HG03135 (cell line): Measurements from ENCODE around the gene RNF207.

Experiments
- ATAC-seq: cut with Tn5 transposase; IDR thresholded peaks from one replicate; pipeline ENCODE4 v1.9.1; 2021; ENCODE audit warnings: mild to moderate bottlenecking, moderate library complexity; ENCODE audit not compliant: unreplicated experiment

RNF207 gene

GRCh38 chr1:6205849-6206519 lies at the start of gene RNF207:
Gene RNF207 (plus strand): TSS chr1:6206119. CDS start chr1:6206536, 417 bp downstream.
- no peak for ATAC-seq

- ATAC-seq, result no peak
Observed at GRCh38 chr1:6157132-6157527, 48.8 kb upstream of the RNF207 start.

GRCh38 chr1:6157528-6158174 lies 48.3 kb upstream of the RNF207 start:
- no peak for ATAC-seq

- no peak for ATAC-seq
Observed at GRCh38 chr1:6158181-6158580, 47.7 kb upstream of the RNF207 start.

- ATAC-seq, result no peak
Observed at GRCh38 chr1:6162341-6162740, 43.6 kb upstream of the RNF207 start.

- no peak for ATAC-seq
Observed at GRCh38 chr1:6162773-6163172, 43.1 kb upstream of the RNF207 start.

- ATAC-seq, result no peak
Observed at GRCh38 chr1:6163191-6163972, 42.5 kb upstream of the RNF207 start.

- ATAC-seq, result no peak
Observed at GRCh38 chr1:6163973-6164617, 41.8 kb upstream of the RNF207 start.

GRCh38 chr1:6165027-6165426 lies 40.9 kb upstream of the RNF207 start:
- no peak for ATAC-seq

GRCh38 chr1:6165441-6165985 lies 40.4 kb upstream of the RNF207 start:
- ATAC-seq, result no peak

- ATAC-seq, result no peak
Observed at GRCh38 chr1:6166221-6166620, 39.7 kb upstream of the RNF207 start.

- no peak for ATAC-seq
Observed at GRCh38 chr1:6166655-6167390, 39.1 kb upstream of the RNF207 start.

GRCh38 chr1:6167391-6168303 lies 38.3 kb upstream of the RNF207 start:
- no peak for ATAC-seq

GRCh38 chr1:6168947-6169586 lies 36.9 kb upstream of the RNF207 start:
- no peak for ATAC-seq

- no peak for ATAC-seq
Observed at GRCh38 chr1:6170116-6170741, 35.7 kb upstream of the RNF207 start.

- no peak for ATAC-seq
Observed at GRCh38 chr1:6170742-6171201, 35.1 kb upstream of the RNF207 start.

GRCh38 chr1:6171548-6172124 lies 34.3 kb upstream of the RNF207 start:
- ATAC-seq, result no peak

GRCh38 chr1:6172549-6172948 lies 33.4 kb upstream of the RNF207 start:
- no peak for ATAC-seq
